ENCODE results near the gene USP20. TPM values are rescaled to one million over a fixed set of nuclear protein-coding genes. Genes with fewer than 3 reads are reported as not detected.
A peak's percentile ranks its signal among the peaks of the same experiment; 100 is the strongest.

USP20 gene
- total and polyA plus RNA-seq, 4 donors: 8.2 to 19.8 (median 10.3) TPM

DNA sequence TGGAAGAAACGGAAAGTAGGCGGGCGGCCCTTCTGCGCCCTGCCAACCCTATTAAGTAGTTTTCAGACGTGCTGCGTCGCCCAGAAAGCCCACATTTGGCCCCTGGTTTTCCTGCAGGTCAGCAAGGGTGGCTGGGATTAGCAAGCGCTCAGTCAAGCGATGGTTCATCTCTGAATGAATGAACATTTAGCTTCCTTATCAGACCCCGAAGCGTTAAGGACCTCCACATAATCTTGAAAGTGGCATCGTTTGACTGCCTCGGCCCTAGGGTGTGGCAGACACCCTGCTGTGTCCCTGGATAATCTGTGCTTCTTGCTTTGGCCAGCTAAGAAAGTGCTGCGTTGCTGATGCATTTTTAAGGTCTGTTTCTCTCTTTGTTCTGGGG, 31.6 kb upstream of the USP20 start (continued):
- TF ChIP-seq TAF1 (conservative IDR thresholded peaks at IDR 0.05) (no peak), RAD21 (IDR thresholded peaks at IDR 0.05) (no peak), SP1 (IDR thresholded peaks at IDR 0.05) (no peak), FOXA2 (IDR thresholded peaks at IDR 0.05) (no peak)

- Histone ChIP-seq H3K9ac (ENCODE audit: low read depth in 1 of 2, low read length in 2 of 2) (no peak overlapping the region), H3K36me3 (ENCODE audit: control insufficient read depth in 4 of 4, insufficient read depth in 3 of 4, low read depth in 1 of 4, low read length in 3 of 4) (peaks cover 5 to 12% (median 7%) of the 10 kb centered on the region in 4 donors), H3K4me3 (ENCODE audit: low read depth in 1 of 3, low read length in 3 of 3) (no peak overlapping the region), H3K9me3 (ENCODE audit: control insufficient read depth in 4 of 4, low read length in 3 of 4) (no peaks in the 10 kb centered on the region), H3K4me1 (ENCODE audit: control insufficient read depth in 4 of 4, insufficient read depth in 4 of 4, low read length in 3 of 4) (peaks cover 5 to 18% (median 12%) of the 10 kb centered on the region in 4 donors), H3K27me3 (ENCODE audit: control insufficient read depth in 4 of 4, insufficient read depth in 4 of 4, low read length in 3 of 4) (no peaks in the 10 kb centered on the region), H3K27ac (ENCODE audit: low read depth in 1 of 2, low read length in 2 of 2) (no peak overlapping the region)
- DNase-seq (ENCODE audit: low spot score): no peak
- TF ChIP-seq RXRA (IDR thresholded peaks at IDR 0.05): no peak
- TF ChIP-seq NR2F2 (IDR thresholded peaks at IDR 0.05): no peak
- no peak for TF ChIP-seq HNF4A (conservative IDR thresholded peaks at IDR 0.05)
- 65% methylated on average over 4 of the region's 4 CpGs for WGBS
These were observed 29.2 kb upstream of the USP20 start for GRCh38 chr9:129806061-129806460.

GRCh38 chr9:129809346-129809745, 25.9 kb upstream of the USP20 start:
- H3K27ac ChIP-seq (ENCODE audit: low read depth in 1 of 2, low read length in 2 of 2): no peak overlapping the region
- no peak for TF ChIP-seq NR2F2 (IDR thresholded peaks at IDR 0.05)
- no peak for TF ChIP-seq GABPA (IDR thresholded peaks at IDR 0.05 in 1 of 2, conservative IDR thresholded peaks at IDR 0.05 in 1 of 2)
- TF ChIP-seq, protein P1, sequence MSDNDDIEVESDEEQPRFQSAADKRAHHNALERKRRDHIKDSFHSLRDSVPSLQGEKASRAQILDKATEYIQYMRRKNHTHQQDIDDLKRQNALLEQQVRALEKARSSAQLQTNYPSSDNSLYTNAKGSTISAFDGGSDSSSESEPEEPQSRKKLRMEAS (IDR thresholded peaks at IDR 0.05): no peak
- TF ChIP-seq RAD21 (IDR thresholded peaks at IDR 0.05): no peak
- no peak for TF ChIP-seq JUND (IDR thresholded peaks at IDR 0.05)
- TF ChIP-seq FOXA1 (IDR thresholded peaks at IDR 0.05): no peak
- no peak for TF ChIP-seq FOXA2 (IDR thresholded peaks at IDR 0.05)
- TF ChIP-seq CTCF (IDR thresholded peaks at IDR 0.05; ENCODE audit: low read depth, low read length, missing input control): no peak
- TF ChIP-seq HNF4G (IDR thresholded peaks at IDR 0.05): no peak
- WGBS: 92% methylated on average over 11 of the region's 11 CpGs
- peaks cover 7 to 22% (median 12%) of the 10 kb centered on the region in 4 donors for H3K4me1 ChIP-seq (ENCODE audit: control insufficient read depth in 4 of 4, insufficient read depth in 4 of 4, low read length in 3 of 4)
- no peaks in the 10 kb centered on the region for H3K27me3 ChIP-seq (ENCODE audit: control insufficient read depth in 4 of 4, insufficient read depth in 4 of 4, low read length in 3 of 4)
- H3K9ac ChIP-seq (ENCODE audit: low read depth in 1 of 2, low read length in 2 of 2): no peak overlapping the region
- H3K36me3 ChIP-seq (ENCODE audit: control insufficient read depth in 4 of 4, insufficient read depth in 3 of 4, low read depth in 1 of 4, low read length in 3 of 4): peaks cover 5 to 14% (median 7%) of the 10 kb centered on the region in 4 donors
- H3K4me3 ChIP-seq (ENCODE audit: low read depth in 1 of 3, low read length in 3 of 3): no peak overlapping the region
- DNase-seq (ENCODE audit: low spot score): no peak
- no peaks in the 10 kb centered on the region for H3K9me3 ChIP-seq (ENCODE audit: control insufficient read depth in 4 of 4, low read length in 3 of 4)

DNA sequence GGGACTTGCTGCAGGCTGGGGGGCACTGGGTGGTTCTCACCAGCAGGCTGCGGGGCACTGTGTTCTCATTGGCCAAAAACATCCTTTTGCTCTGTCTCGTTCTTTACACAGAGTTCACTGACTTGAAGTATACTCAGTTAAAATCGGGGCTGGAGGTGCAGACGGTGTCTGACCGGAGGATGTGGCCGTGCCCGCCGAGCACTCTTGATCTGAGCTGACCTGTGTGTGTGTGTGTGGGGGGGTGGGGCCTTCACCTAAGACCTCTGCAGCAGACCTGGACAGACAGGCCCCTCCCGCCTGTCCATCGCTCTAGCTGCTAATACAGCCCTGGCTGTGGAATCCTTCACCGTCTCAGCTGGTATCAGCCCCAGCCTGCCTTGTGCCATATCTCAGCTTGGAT, 25.1 kb upstream of the USP20 start:
- Histone ChIP-seq H3K4me1 (ENCODE audit: control insufficient read depth in 4 of 4, insufficient read depth in 4 of 4, low read length in 3 of 4) (peaks cover 7 to 22% (median 12%) of the 10 kb centered on the region in 4 donors), H3K4me3 (ENCODE audit: low read depth in 1 of 3, low read length in 3 of 3) (no peak overlapping the region), H3K9me3 (ENCODE audit: control insufficient read depth in 4 of 4, low read length in 3 of 4) (no peaks in the 10 kb centered on the region), H3K36me3 (ENCODE audit: control insufficient read depth in 4 of 4, insufficient read depth in 3 of 4, low read depth in 1 of 4, low read length in 3 of 4) (peaks cover 5 to 16% (median 9%) of the 10 kb centered on the region in 4 donors), H3K9ac (ENCODE audit: low read depth in 1 of 2, low read length in 2 of 2) (no peak overlapping the region), H3K27me3 (ENCODE audit: control insufficient read depth in 4 of 4, insufficient read depth in 4 of 4, low read length in 3 of 4) (no peaks in the 10 kb centered on the region), H3K27ac (ENCODE audit: low read depth in 1 of 2, low read length in 2 of 2) (peak overlapping the region; percentile 76 to 79)
- 92% methylated on average over 11 of the region's 11 CpGs for WGBS
- no peak for DNase-seq (ENCODE audit: low spot score)
- TF ChIP-seq ZBTB33 (IDR thresholded peaks at IDR 0.05) (no peak), RXRA (IDR thresholded peaks at IDR 0.05) (no peak), CTCF (IDR thresholded peaks at IDR 0.05; ENCODE audit: low read depth, low read length, missing input control) (no peak), RAD21 (IDR thresholded peaks at IDR 0.05) (no peak), REST (IDR thresholded peaks at IDR 0.05) (no peak)
- TF ChIP-seq, protein P2, sequence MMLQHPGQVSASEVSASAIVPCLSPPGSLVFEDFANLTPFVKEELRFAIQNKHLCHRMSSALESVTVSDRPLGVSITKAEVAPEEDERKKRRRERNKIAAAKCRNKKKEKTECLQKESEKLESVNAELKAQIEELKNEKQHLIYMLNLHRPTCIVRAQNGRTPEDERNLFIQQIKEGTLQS (IDR thresholded peaks at IDR 0.05): no peak
- TF ChIP-seq, protein P1 (IDR thresholded peaks at IDR 0.05): no peak
